NB4 (cell line): ENCODE data around the gene PDCD11.
"Not testable (repeated sequence)": the region's sequence is repeated elsewhere in the genome, so short reads cannot be mapped to it uniquely, and the experiment has no call there.

Experiments used
- CTCF ChIP-seq: IDR thresholded peaks from one replicate; pipeline ENCODE4 v1.5.1; 2012; ENCODE audit warnings: low read depth, low read length
- MYC ChIP-seq: IDR thresholded peaks from 2 replicates; pipeline ENCODE4 v1.6.1; 2011; ENCODE audit warnings: low read depth, low read length

- TF ChIP-seq MYC, CTCF: not testable (repeated sequence)
Measured at GRCh38 chr10:103359493-103359892, 36.9 kb upstream of the PDCD11 start.
